ENCODE data around the gene NCKIPSD. TPM values are rescaled to one million over a fixed set of nuclear protein-coding genes. Genes with fewer than 3 reads are reported as not detected.

NCKIPSD gene
- polyA plus RNA-seq, 2 donors, result 7.6 to 8.2 TPM

GRCh38 chr3:48681541-48681880, 4.2 kb downstream of the NCKIPSD start:
- Histone ChIP-seq H3K36me3 (ENCODE audit: control insufficient read depth in 2 of 2, insufficient read depth in 2 of 2, low read length in 1 of 2) (peaks cover 7 to 44% of the 10 kb centered on the region in 2 donors), H3K9me3 (ENCODE audit: control insufficient read depth in 2 of 2, insufficient read depth in 1 of 2, low read depth in 1 of 2, low read length in 1 of 2) (no peaks in the 10 kb centered on the region), H3K27me3 (ENCODE audit: control insufficient read depth in 1 of 2, insufficient read depth in 2 of 2, low read length in 2 of 2) (no peaks in the 10 kb centered on the region), H3K27ac (ENCODE audit: low read depth in 2 of 2, low read length in 1 of 2) (no peak overlapping the region), H3K4me1 (ENCODE audit: control insufficient read depth in 2 of 2, insufficient read depth in 2 of 2, low read length in 1 of 2) (peaks cover 2 to 9% of the 10 kb centered on the region in 2 donors), H3K4me3 (ENCODE audit: low read depth in 1 of 2, low read length in 2 of 2) (no peak overlapping the region)
- WGBS, 2 donors, result 92 to 95% methylated on average over 6 to 7 of the region's 7 CpGs

GRCh38 chr3:48680811-48681540, 4.7 kb downstream of the NCKIPSD start:
- WGBS, 2 donors, result 93 to 96% methylated on average over 17 of the region's 17 CpGs
- no peak overlapping the region for H3K4me3 ChIP-seq (ENCODE audit: low read depth in 1 of 2, low read length in 2 of 2)
- H3K36me3 ChIP-seq (ENCODE audit: control insufficient read depth in 2 of 2, insufficient read depth in 2 of 2, low read length in 1 of 2), result peaks cover 7 to 47% of the 10 kb centered on the region in 2 donors
- H3K9me3 ChIP-seq (ENCODE audit: control insufficient read depth in 2 of 2, insufficient read depth in 1 of 2, low read depth in 1 of 2, low read length in 1 of 2), result no peaks in the 10 kb centered on the region
- peaks cover 2 to 7% of the 10 kb centered on the region in 2 donors for H3K4me1 ChIP-seq (ENCODE audit: control insufficient read depth in 2 of 2, insufficient read depth in 2 of 2, low read length in 1 of 2)
- no peak overlapping the region for H3K27ac ChIP-seq (ENCODE audit: low read depth in 2 of 2, low read length in 1 of 2)
- no peaks in the 10 kb centered on the region for H3K27me3 ChIP-seq (ENCODE audit: control insufficient read depth in 1 of 2, insufficient read depth in 2 of 2, low read length in 2 of 2)

- Histone ChIP-seq H3K4me3 (ENCODE audit: low read depth in 1 of 2, low read length in 2 of 2) (no peak overlapping the region), H3K27ac (ENCODE audit: low read depth in 2 of 2, low read length in 1 of 2) (no peak overlapping the region), H3K27me3 (ENCODE audit: control insufficient read depth in 1 of 2, insufficient read depth in 2 of 2, low read length in 2 of 2) (no peaks in the 10 kb centered on the region), H3K36me3 (ENCODE audit: control insufficient read depth in 2 of 2, insufficient read depth in 2 of 2, low read length in 1 of 2) (peaks cover 7 to 50% of the 10 kb centered on the region in 2 donors), H3K4me1 (ENCODE audit: control insufficient read depth in 2 of 2, insufficient read depth in 2 of 2, low read length in 1 of 2) (peaks cover 2 to 7% of the 10 kb centered on the region in 2 donors), H3K9me3 (ENCODE audit: control insufficient read depth in 2 of 2, insufficient read depth in 1 of 2, low read depth in 1 of 2, low read length in 1 of 2) (no peaks in the 10 kb centered on the region)
- 87 to 91% methylated on average over 20 of the region's 20 CpGs for WGBS, 2 donors
Observed at GRCh38 chr3:48679411-48680391, 6.0 kb downstream of the NCKIPSD start.

GRCh38 chr3:48678566-48679380, 6.9 kb downstream of the NCKIPSD start:
- Histone ChIP-seq H3K36me3 (ENCODE audit: control insufficient read depth in 2 of 2, insufficient read depth in 2 of 2, low read length in 1 of 2) (peaks cover 12 to 54% of the 10 kb centered on the region in 2 donors), H3K9me3 (ENCODE audit: control insufficient read depth in 2 of 2, insufficient read depth in 1 of 2, low read depth in 1 of 2, low read length in 1 of 2) (no peaks in the 10 kb centered on the region), H3K27ac (ENCODE audit: low read depth in 2 of 2, low read length in 1 of 2) (no peak overlapping the region), H3K27me3 (ENCODE audit: control insufficient read depth in 1 of 2, insufficient read depth in 2 of 2, low read length in 2 of 2) (no peaks in the 10 kb centered on the region), H3K4me3 (ENCODE audit: low read depth in 1 of 2, low read length in 2 of 2) (no peak overlapping the region), H3K4me1 (ENCODE audit: control insufficient read depth in 2 of 2, insufficient read depth in 2 of 2, low read length in 1 of 2) (no peaks in the 10 kb centered on the region)
- WGBS, 2 donors, result 91 to 94% methylated on average over 24 of the region's 24 CpGs

GRCh38 chr3:48678056-48678455, 7.7 kb downstream of the NCKIPSD start:
- Histone ChIP-seq H3K27ac (ENCODE audit: low read depth in 2 of 2, low read length in 1 of 2) (no peak overlapping the region), H3K4me1 (ENCODE audit: control insufficient read depth in 2 of 2, insufficient read depth in 2 of 2, low read length in 1 of 2) (no peaks in the 10 kb centered on the region), H3K36me3 (ENCODE audit: control insufficient read depth in 2 of 2, insufficient read depth in 2 of 2, low read length in 1 of 2) (peaks cover 12 to 54% of the 10 kb centered on the region in 2 donors), H3K9me3 (ENCODE audit: control insufficient read depth in 2 of 2, insufficient read depth in 1 of 2, low read depth in 1 of 2, low read length in 1 of 2) (no peaks in the 10 kb centered on the region), H3K4me3 (ENCODE audit: low read depth in 1 of 2, low read length in 2 of 2) (no peak overlapping the region), H3K27me3 (ENCODE audit: control insufficient read depth in 1 of 2, insufficient read depth in 2 of 2, low read length in 2 of 2) (no peaks in the 10 kb centered on the region)
- 69 to 78% methylated on average over 4 of the region's 4 CpGs for WGBS, 2 donors

GRCh38 chr3:48674505-48674904, 11.2 kb downstream of the NCKIPSD start:
- Histone ChIP-seq H3K9me3 (ENCODE audit: control insufficient read depth in 2 of 2, insufficient read depth in 1 of 2, low read depth in 1 of 2, low read length in 1 of 2) (no peaks in the 10 kb centered on the region), H3K4me1 (ENCODE audit: control insufficient read depth in 2 of 2, insufficient read depth in 2 of 2, low read length in 1 of 2) (no peaks in the 10 kb centered on the region), H3K36me3 (ENCODE audit: control insufficient read depth in 2 of 2, insufficient read depth in 2 of 2, low read length in 1 of 2) (peaks cover 9 to 30% of the 10 kb centered on the region in 2 donors), H3K4me3 (ENCODE audit: low read depth in 1 of 2, low read length in 2 of 2) (no peak overlapping the region), H3K27ac (ENCODE audit: low read depth in 2 of 2, low read length in 1 of 2) (no peak overlapping the region), H3K27me3 (ENCODE audit: control insufficient read depth in 1 of 2, insufficient read depth in 2 of 2, low read length in 2 of 2) (no peaks in the 10 kb centered on the region)
- 90 to 91% methylated on average over 9 of the region's 9 CpGs for WGBS, 2 donors

- H3K36me3 ChIP-seq (ENCODE audit: control insufficient read depth in 2 of 2, insufficient read depth in 2 of 2, low read length in 1 of 2), result peaks cover 5 to 11% of the 10 kb centered on the region in 2 donors
- WGBS, 2 donors, result 65 to 70% methylated on average over 1 of the region's 1 CpG
- no peaks in the 10 kb centered on the region for H3K4me1 ChIP-seq (ENCODE audit: control insufficient read depth in 2 of 2, insufficient read depth in 2 of 2, low read length in 1 of 2)
Observed at GRCh38 chr3:48672522-48672921, 13.2 kb downstream of the NCKIPSD start.

GRCh38 chr3:48664929-48665328, 20.8 kb downstream of the NCKIPSD start:
- Histone ChIP-seq H3K4me3 (ENCODE audit: low read depth in 1 of 2, low read length in 2 of 2) (no peak overlapping the region), H3K27me3 (ENCODE audit: control insufficient read depth in 1 of 2, insufficient read depth in 2 of 2, low read length in 2 of 2) (peaks cover 0 to 2% of the 10 kb centered on the region in 2 donors), H3K27ac (ENCODE audit: low read depth in 2 of 2, low read length in 1 of 2) (no peak overlapping the region), H3K4me1 (ENCODE audit: control insufficient read depth in 2 of 2, insufficient read depth in 2 of 2, low read length in 1 of 2) (peaks cover 17 to 18% of the 10 kb centered on the region in 2 donors), H3K36me3 (ENCODE audit: control insufficient read depth in 2 of 2, insufficient read depth in 2 of 2, low read length in 1 of 2) (no peaks in the 10 kb centered on the region), H3K9me3 (ENCODE audit: control insufficient read depth in 2 of 2, insufficient read depth in 1 of 2, low read depth in 1 of 2, low read length in 1 of 2) (no peaks in the 10 kb centered on the region)
- 88 to 90% methylated on average over 4 of the region's 4 CpGs for WGBS, 2 donors

More at GRCh38 chr3:48672522-48672921, 13.2 kb downstream of the NCKIPSD start:
- Histone ChIP-seq H3K9me3 (ENCODE audit: control insufficient read depth in 2 of 2, insufficient read depth in 1 of 2, low read depth in 1 of 2, low read length in 1 of 2) (no peaks in the 10 kb centered on the region), H3K27ac (ENCODE audit: low read depth in 2 of 2, low read length in 1 of 2) (no peak overlapping the region), H3K4me3 (ENCODE audit: low read depth in 1 of 2, low read length in 2 of 2) (no peak overlapping the region), H3K27me3 (ENCODE audit: control insufficient read depth in 1 of 2, insufficient read depth in 2 of 2, low read length in 2 of 2) (no peaks in the 10 kb centered on the region)

GRCh38 chr3:48664313-48664644, 21.4 kb downstream of the NCKIPSD start:
- Histone ChIP-seq H3K4me1 (ENCODE audit: control insufficient read depth in 2 of 2, insufficient read depth in 2 of 2, low read length in 1 of 2) (peaks cover 17 to 18% of the 10 kb centered on the region in 2 donors), H3K27me3 (ENCODE audit: control insufficient read depth in 1 of 2, insufficient read depth in 2 of 2, low read length in 2 of 2) (peaks cover 0 to 2% of the 10 kb centered on the region in 2 donors), H3K36me3 (ENCODE audit: control insufficient read depth in 2 of 2, insufficient read depth in 2 of 2, low read length in 1 of 2) (no peaks in the 10 kb centered on the region), H3K27ac (ENCODE audit: low read depth in 2 of 2, low read length in 1 of 2) (no peak overlapping the region), H3K4me3 (ENCODE audit: low read depth in 1 of 2, low read length in 2 of 2) (no peak overlapping the region), H3K9me3 (ENCODE audit: control insufficient read depth in 2 of 2, insufficient read depth in 1 of 2, low read depth in 1 of 2, low read length in 1 of 2) (no peaks in the 10 kb centered on the region)
- WGBS, 2 donors, result 58 to 59% methylated on average over 11 of the region's 11 CpGs
